Liver (tissue), 3 donors: ENCODE data around the gene OASL.

Experiments
- CTCF ChIP-seq: fragments of 150-350 bp; IDR thresholded peaks from 2 replicates; pipeline ENCODE4 v1.5.1; 2017; ENCODE audit warnings: improper control_type of control experiment, low read depth, low read length; ENCODE audit not compliant: missing input control
- EGR1 ChIP-seq, 2 donors: IDR thresholded peaks; 2 replicates each; pipeline ENCODE4 v1.6.1; 2016 to 2018; ENCODE audit warnings: antibody characterized with exemption in 2 of 2, low read depth in 2 of 2
- FOXA2 ChIP-seq: IDR thresholded peaks from 2 replicates; pipeline ENCODE4 v1.6.1; 2016; ENCODE audit warnings: antibody characterized with exemption
- GABPA ChIP-seq, 2 donors: IDR thresholded peaks in 1 of 2; conservative IDR thresholded peaks in 1 of 2; 2 replicates each; pipeline ENCODE4 v1.6.1; 2016; ENCODE audit warnings: antibody characterized with exemption in 2 of 2, mild to moderate bottlenecking in 1 of 2, moderate library complexity in 1 of 2
- JUND ChIP-seq, 2 donors: IDR thresholded peaks; 2 replicates each; pipeline ENCODE4 v1.6.1; 2016; ENCODE audit warnings: antibody characterized with exemption in 2 of 2
- MAX ChIP-seq: IDR thresholded peaks from 2 replicates; pipeline ENCODE4 v1.6.1; 2016; ENCODE audit warnings: antibody characterized with exemption
- RAD21 ChIP-seq, 2 donors: IDR thresholded peaks; 2 replicates each; pipeline ENCODE4 v1.6.1; 2016; ENCODE audit warnings: antibody characterized with exemption in 2 of 2, mild to moderate bottlenecking in 2 of 2
- REST ChIP-seq: IDR thresholded peaks from 2 replicates; pipeline ENCODE4 v1.6.1; 2016; ENCODE audit warnings: antibody characterized with exemption, mild to moderate bottlenecking
- RXRA ChIP-seq, 2 donors: IDR thresholded peaks; 2 replicates each; pipeline ENCODE4 v1.6.1; 2017 to 2018; ENCODE audit warnings: antibody characterized with exemption in 2 of 2, mild to moderate bottlenecking in 1 of 2
- SP1 ChIP-seq: IDR thresholded peaks from 2 replicates; pipeline ENCODE4 v1.6.1; 2018; ENCODE audit warnings: antibody characterized with exemption, mild to moderate bottlenecking
- TAF1 ChIP-seq: conservative IDR thresholded peaks from 2 replicates; pipeline ENCODE4 v1.6.1; 2016; ENCODE audit warnings: antibody characterized with exemption, mild to moderate bottlenecking
- YY1 ChIP-seq: IDR thresholded peaks from 2 replicates; pipeline ENCODE4 v1.6.1; 2016; ENCODE audit warnings: antibody characterized with exemption, mild to moderate bottlenecking
- ZBTB33 ChIP-seq: IDR thresholded peaks from 2 replicates; pipeline ENCODE4 v1.6.1; 2016; ENCODE audit warnings: antibody characterized with exemption
- donor health status: healthy.
- donor health status: healthy.

GRCh38 chr12:121065345-121065744 lies 26.3 kb upstream of the OASL start:
- TF ChIP-seq RAD21 (IDR thresholded peaks at IDR 0.05): no peak
- no peak for TF ChIP-seq CTCF
- no peak for TF ChIP-seq EGR1 (IDR thresholded peaks at IDR 0.05; ENCODE audit: low read depth in 2 of 2)
- no peak for TF ChIP-seq REST
- TF ChIP-seq FOXA2: no peak
- TF ChIP-seq TAF1: no peak
- no peak for TF ChIP-seq ZBTB33
- TF ChIP-seq SP1: no peak
- TF ChIP-seq YY1: no peak
- TF ChIP-seq GABPA (IDR thresholded peaks at IDR 0.05 in 1 of 2, conservative IDR thresholded peaks at IDR 0.05 in 1 of 2): no peak
- no peak for TF ChIP-seq RXRA (IDR thresholded peaks at IDR 0.05)
- TF ChIP-seq MAX: no peak
- no peak for TF ChIP-seq JUND (IDR thresholded peaks at IDR 0.05)
